Measurements from ENCODE around the gene ATL2.
A peak's percentile ranks its signal among the peaks of the same experiment; 100 is the strongest.
"Not testable (repeated sequence)": the region's sequence is repeated elsewhere in the genome, so short reads cannot be mapped to it uniquely, and the experiment has no call there.

The ATL2 gene

DNA sequence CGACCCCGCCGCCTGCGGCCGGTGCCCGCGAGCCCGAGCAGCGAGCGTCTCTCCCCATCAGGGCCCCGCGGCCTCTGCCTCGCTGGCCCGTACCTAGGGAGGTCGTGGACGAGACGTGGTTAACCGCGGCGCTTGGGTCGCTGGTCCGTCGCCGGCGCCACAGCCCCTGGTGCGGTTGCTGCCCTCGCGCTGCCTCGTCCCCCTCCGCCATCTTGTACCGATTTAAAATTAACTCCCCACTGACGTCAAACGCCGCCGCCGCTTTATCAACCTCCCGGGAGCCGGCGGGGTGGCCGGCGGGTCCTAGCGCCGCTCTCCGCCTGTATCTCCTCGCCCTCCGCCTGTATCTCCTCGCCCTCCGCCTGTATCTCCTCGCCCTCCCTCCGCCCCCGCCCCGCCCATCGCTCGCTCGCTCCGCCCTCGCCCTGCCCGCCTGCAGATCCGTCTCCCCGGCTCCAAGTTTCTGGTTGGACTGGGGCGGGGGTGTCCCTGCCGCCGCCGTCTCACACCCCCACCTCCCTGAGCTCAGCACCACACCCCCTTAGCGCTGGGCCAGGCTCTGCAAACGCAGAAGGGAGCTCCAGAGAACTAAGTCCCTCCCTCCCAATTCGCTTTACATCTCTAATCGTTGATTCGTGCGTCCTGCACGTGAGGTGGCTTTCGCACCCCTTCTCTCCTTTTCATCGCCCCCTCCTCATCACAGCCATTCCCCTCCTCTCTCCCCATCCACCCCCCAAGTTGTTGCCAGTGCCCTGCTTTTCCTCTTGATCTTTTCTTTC is at the start of gene ATL2:
Gene ATL2, minus strand, starts transcription at position 224 of the 779 bp plus-strand sequence. Its CDS starts 13 bp downstream, at position 211.
- DNase-seq (ENCODE audit: low read depth) = peak; percentile 93

- no peak for DNase-seq (ENCODE audit: low read depth)
These were observed 46.7 kb upstream of the ATL2 start for GRCh38 chr2:38423763-38424162.

DNA sequence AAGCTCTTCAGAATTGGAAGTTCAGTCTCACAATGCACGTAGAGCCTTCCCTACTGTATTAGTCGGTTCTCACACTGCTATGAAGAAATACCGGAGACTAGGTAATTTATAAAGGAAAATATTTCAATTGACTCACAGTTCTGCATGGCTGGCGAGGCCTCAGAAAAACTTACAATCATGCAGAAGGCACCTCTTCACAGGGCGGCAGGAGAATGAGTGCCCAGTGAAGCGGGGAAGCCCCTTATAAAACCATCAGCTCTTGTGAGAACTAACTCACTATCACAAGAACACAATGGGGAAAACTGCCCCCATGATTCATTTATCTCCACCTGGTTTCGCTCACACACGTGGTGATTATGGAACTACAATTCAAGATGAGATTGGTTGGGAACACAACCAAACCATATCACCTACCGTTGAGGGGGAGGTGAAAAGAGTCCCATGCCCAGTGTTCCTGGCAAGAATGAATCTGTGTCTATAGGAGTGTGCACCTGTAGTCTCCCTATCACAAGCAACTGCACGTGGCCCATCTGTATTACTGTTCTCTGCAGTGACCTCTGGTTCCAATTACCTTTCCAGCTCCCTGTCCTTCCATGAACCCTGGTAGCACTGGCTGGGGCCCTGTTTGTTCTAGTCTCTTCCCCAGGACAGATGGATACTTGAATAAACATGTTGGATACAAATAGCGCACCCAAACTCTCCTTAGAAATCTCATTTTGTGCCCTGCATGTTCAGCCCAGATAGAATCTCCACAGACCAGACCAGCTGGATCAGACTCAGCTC is 44.4 kb upstream of the ATL2 start:
- no peak for DNase-seq (ENCODE audit: low read depth)

DNA sequence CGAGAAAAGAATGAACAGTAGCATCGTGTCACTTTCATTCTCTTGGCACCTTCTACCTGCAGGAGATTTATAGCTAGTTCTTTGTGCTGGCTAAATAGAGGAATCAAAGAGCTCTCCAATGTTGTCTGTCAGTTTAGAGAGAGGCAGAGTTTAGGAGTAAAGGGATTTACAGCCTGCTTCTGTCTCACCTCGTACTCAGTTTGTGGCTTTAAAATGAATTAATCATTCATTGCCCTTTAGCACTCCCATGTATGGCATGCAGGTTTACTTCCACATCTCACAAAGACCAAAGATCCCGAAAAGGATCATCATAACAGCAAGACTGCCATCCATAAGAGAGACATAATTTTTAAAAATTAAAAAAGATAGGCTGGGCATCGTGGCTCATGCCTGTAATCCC is 42.4 kb upstream of the ATL2 start:
- no peak for DNase-seq (ENCODE audit: low read depth)

DNA sequence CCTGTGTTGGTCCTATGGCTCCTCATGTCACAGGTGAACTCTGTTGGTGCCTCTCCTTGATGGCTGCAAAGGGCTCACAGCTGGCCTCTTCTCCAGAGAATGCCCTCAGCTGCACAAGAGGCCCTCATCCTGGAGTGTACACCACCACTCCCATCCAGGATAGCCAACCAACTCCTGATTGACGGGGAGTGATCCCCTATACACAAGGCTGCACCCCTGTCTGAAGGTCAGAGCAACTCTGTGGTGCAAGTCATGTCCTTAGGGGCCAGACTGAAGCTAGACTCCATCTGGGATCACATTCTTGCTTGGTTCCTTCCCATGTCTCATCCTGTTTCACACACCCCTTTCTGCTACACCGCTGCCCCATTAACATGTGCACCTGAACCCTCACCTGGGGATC is 41.7 kb upstream of the ATL2 start:
- DNase-seq (ENCODE audit: low read depth) = no peak

DNA sequence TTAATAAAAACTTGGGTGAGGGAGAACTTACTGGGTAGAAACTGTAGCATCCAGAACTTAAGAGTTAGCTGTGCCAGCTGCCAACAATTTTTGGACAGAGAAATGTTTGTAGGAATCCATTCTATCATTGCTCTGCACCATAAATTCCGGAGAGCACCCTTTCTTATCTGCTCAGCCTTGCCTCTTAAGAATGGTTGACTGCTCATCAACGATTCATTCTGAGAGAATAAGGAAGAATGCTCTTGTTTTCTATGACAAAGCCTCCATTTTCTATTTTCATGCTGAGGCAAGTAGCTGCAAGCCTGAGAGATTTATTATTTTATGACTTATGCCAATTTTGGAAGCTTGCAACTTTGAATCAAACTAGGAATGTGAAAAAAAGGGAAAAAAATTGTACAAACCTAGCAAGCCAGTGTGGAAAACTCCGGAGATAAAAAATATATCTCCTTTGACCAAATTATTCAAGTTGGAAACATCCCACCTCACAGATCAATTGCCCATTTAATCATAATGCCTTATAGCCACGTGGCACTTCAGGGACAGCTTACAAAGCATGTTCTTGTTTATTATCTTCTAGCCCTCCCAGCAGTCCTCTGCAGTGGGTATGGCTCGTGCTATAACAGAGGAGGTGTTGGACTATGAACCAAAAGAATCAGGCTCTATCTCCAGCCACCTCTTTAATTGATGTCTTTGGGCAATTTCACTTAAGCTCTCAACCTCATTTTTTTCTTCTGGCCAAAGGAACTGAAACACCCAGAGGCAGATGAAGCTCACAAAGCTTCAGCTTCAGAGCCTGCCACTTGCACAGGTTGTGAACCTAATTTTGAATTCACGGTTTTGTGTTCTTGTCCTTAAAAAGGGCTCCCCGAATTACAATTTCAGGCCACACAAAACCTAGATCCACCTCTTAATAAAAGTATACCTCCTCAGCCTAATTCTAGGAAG is 40.9 kb upstream of the ATL2 start:
- no peak for DNase-seq (ENCODE audit: low read depth)

DNA sequence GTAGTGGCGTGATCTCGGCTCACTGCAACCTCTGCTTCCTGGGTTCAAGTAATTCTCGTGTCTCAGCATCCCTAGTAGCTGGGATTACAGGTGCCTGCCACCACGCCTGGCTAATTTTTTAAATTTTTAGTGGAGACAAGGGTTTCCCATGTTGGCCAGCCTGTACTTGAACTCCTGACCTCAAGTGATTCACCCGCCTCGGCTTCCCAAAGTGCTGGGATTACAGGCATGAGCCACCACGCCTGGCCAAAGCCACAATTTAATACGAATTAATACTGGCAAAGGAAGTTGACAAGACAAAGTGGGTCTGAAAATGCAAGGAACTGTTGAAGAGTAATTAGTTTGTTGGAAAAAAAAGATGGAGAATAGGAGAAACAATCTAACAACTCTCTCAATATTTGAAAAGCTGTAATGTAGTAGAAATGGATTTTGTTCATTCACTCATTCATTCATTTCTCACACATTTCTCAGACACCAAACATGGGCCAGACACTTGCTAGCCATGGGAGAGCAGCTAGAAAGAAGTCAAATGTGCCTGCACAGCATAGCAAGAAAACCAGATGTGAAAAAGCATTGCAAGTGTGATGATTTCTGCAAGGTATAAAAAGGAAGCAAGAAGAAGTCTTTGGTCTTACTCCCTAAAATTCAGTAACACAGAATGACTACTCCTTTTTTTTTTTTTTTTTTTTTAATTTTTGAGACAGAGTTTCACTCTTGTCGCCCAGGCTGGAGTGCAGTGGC is 39.4 kb upstream of the ATL2 start:
- no peak for DNase-seq (ENCODE audit: low read depth)

- no peak for DNase-seq (ENCODE audit: low read depth)
These were observed 38.7 kb upstream of the ATL2 start for GRCh38 chr2:38415728-38416291.

DNA sequence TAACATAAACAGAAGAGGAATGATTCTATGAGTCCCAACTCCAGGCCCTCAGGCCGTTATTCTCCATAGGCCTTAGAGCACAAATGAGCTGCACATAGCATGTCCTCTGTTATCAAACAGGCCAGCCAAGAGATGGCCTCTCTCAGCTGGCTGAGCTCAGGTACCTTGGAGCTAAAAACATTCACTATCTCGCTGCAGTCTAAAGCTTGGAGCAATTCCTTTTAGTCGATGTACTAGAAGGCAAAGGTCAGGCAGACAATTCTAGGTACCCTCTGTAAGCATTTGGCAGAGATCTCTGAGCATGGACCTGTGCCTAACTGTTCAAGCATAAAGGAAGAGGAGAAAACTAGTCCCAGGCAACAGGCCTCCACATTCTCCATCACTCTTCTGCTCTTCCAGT is 38.0 kb upstream of the ATL2 start:
- DNase-seq (ENCODE audit: low read depth) = no peak

DNA sequence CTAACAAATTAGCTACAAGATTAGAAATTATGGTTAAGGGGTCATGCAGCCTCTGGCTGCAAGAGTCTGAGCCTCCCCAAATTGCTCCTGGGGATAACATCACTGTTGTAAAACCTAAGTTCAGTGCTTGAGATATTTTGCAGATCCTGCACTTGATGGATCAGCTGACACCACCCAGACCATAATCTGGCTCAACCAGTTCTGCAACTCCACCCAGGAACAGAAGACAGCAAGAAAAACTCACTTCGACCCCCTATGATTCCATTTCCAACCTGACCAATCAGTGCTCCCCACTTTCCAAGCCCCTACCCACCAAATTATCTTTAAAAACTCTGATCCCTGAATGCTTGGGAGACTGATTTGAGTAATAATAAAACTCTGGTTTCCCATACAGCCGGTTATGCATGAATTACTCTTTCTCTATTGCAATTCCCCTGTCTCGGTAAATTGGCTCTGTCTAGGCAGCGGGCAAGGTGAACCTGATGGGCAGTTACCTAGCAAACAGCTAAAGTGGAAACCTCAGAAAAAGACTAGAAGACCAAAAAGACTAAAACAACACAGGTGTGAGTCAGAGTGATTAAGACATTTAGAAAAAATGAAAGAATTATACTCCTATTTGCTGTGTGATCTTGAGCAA is 35.3 kb upstream of the ATL2 start:
- DNase-seq (ENCODE audit: low read depth) = not testable (repeated sequence)

GRCh38 chr2:38409156-38410102 is 32.4 kb upstream of the ATL2 start:
- no peak for DNase-seq (ENCODE audit: low read depth)

DNA sequence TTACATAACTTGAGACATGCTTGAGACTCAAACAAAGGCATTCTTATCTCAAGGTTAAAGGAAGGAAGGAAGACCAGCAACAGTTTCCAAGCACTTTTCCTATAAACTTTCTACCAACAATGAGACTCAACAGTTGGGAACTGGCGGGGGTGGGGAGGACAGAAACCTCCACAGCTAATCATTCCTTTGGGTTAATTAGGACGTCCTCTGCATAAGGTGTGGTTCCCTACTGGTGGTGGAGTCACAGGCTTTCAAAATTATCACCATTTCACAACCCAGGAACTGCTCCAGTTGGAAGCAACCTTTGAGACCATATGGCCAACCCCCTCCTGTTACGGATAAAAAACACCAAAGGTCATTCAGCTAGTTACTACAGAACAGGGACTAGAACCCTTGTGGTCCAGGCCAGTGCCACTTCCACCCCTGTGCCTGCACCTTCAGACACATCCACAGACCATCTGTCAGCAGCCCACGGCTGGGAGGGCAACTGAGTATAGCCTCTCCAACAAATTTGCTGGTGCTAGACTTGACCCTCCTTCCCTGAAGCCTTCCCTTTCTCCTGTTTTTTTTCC is 30.1 kb upstream of the ATL2 start:
- DNase-seq (ENCODE audit: low read depth) = no peak

GRCh38 chr2:38406597-38407110 is 29.6 kb upstream of the ATL2 start:
- peak; percentile 10 for DNase-seq (ENCODE audit: low read depth)

GRCh38 chr2:38405917-38406596 is 29.0 kb upstream of the ATL2 start:
- DNase-seq (ENCODE audit: low read depth) = no peak

GRCh38 chr2:38400513-38400912 is 23.4 kb upstream of the ATL2 start:
- DNase-seq (ENCODE audit: low read depth) = no peak

DNA sequence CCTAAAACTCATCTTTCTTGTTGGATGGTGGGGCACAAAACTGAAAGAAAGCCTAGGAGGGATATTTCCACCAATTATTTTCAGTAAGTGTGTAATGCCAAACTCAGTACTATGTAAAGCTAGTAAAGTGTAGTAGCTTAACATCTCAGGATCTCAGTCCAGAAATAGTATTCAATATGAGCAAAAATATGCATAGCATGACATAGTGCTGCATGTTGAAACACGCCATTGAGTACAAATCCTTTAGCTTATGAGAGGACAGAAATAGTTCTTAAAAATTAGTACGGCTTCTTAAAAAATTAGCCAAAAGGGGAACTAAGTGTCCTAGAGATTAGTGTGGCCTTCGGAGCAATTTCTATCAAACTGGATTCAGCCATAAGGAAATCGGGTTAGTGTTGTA is 21.7 kb upstream of the ATL2 start:
- DNase-seq (ENCODE audit: low read depth) = no peak

- peak; percentile 42 for DNase-seq (ENCODE audit: low read depth)
These were observed 17.8 kb upstream of the ATL2 start for GRCh38 chr2:38394903-38395341.

GRCh38 chr2:38394041-38394440 is 17.0 kb upstream of the ATL2 start:
- no peak for DNase-seq (ENCODE audit: low read depth)

Measured in amniotic epithelial cell (primary cell).